DMS53 treated with DMSO at 0.1 percent for 48 hours (cell line): ENCODE data around the gene JUP.

ENCODE experiments used
- DNase-seq: peaks from one replicate; lab custom pipeline; 2025; ENCODE audit not compliant: unreplicated experiment; lab: John Stamatoyannopoulos, UW

Gene JUP

DNA sequence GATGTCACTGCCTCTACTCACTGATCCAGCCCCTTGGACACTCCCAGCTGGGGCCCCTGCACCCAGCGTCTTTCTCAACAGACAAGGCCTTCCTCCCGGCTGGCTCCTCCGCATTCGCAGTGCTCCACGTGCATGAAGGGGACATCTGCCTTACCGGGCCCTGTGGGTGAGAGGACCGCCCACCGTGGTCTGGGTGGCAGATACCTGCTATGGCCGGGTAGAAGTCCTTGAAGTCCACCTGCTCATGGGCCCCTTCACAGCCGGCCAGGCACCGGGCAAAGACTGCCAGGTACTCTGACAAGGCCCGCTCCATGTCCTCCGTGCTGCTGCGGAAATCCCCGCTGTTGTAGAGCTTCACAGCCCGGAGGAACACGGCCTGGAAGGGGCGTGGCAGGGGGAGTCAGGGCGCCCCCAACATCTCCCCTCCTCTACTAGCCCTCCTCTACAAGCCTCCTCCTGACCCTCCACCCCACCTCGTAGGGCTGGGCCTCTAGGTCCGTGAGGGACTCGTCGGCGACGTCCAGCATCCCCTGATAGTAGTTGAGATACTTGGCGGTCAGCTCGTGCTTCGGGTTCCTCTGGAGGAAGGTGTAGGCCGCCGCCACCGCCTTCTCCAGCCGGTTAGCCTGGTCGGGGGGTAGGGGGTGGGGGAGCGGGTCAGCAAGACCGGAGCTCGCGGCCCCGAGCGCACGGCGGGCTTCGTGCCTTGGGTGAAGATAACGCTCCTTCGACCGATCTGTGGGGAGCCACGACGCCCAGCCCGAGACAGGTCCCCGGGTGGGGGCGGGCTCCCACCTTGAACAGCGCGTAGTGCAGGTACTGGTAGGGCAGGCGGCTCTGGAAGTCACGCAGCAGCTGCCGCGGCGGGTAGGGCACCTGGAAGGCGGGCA is 24.4 kb upstream of the JUP start:
- no peak for DNase-seq

DNA sequence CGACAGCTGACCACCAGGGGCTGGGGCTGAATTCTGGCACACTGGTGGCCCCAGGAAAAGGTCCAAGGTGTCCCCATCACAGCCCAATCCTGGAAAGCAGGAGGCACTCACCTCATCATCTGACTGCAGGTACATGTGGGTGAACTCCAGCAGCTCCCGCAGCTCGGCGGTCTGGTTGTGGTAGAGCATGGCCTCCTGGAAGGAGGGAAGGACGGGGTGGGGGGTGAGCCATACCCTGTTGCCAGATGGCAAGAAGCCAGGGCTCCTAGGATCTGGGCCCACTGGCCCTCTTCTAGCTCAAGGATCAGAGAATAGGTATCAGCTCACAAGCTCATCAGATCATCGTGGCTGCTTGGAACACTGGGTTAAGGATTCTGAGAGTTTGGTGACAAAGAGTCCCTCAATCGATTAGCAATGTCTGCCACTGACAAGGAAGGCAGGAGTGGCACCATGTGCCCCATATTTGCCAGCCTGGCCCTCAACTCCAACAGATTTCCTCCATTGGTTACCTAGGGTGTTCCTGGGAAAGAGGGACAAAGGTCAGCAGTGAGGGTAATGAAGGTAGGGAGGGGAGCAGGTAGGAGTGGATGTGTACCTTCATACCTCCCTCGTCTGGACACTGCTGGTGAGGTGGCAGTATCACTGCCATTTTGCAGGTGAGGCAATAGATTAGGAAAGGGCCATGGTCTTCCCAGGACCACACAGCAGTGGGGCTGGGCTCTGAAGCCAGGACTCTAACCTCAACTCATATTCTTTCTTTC is 20.4 kb upstream of the JUP start:
- DNase-seq: no peak

DNA sequence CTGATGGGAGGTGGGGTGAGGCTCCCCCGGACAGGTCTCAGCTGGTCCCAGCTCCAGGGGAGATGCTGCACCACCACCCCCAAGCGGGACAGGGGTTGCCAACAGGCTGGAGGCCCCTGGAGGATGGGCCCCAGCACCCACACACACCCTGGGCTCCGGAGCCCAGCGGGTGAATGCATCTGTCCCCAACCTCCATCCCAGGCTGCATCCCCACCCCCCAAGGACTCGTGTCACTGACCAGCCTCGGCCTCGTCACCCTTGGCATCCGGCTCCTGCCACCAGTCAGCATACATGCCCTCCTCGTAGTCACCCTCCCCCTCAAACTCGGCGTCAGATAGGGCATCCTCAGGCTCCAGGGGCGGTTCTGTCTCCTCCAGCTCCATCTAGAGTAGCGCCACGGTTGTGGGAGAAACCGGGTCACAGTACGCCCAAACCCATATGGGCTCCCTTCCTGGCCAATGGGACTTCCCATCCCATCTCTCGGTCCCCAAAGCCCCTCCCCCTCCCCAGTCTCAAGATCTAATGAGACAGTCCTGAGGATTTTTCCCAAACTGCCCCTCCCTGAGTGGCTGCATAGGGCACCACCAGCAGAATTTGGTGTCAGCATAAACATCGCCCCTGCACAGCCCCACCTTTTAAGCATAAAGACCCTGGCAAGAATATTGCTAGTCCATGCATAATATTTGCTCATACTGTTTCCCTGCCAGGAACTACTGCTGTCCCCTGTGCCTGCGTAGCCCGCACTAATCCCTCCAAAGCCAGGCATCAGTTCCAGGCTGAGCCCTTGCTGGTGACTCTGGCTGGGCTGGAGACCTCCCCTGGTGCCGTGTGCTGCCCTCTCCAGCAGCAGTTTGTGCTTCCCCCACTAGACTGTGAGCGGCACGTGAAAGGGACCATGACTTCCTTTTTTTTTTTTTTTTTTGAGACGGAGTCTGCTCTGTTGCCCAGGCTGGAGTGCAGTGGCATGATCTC is 16.8 kb upstream of the JUP start:
- DNase-seq: no peak

DNA sequence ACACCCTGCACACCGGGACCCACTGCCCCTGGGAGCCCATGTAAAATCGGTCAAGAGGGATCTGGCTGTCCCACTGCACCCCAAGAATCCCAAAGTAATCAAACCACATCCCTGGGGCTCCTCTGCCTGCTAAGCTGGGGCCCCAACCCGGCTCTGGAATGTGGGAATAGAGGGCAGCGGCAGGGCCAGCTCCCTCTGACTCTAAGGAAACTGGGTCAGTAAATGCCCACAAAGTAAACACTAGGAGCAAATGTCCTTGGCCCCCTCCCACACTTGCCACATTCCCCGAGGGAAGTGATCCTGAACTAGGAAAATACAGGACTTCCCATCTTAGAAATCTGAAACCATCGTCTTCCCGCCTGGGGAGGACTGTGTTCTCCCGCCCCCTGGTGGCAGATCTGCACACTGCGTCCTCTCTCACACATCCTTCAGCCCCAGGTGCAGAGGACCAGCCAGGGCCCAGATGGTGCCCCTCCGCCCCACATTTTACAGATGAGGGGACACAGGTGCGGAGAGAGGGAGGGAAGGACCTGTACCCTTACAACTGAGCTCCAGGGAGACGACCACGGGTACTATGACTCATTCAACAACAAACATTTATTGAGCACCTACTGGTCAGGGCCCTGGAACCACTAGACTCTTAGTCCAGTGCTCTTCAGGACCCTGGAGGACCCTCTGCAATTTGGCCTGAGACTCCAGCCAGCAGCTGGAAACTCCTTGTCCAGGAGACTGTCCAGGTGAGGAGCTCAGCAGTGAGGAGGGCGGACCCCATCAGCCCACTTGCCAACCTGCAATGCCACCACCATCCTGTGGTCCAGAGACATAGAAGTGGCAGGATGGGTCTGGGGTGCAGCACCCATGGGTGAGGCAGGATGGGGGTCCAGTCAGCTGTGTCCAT is 15.1 kb upstream of the JUP start:
- DNase-seq: peak; percentile 74

- peak; percentile 72 for DNase-seq
These were observed 14.3 kb upstream of the JUP start for GRCh38 chr17:41800601-41801373.

GRCh38 chr17:41799366-41799765 is 12.9 kb upstream of the JUP start:
- no peak for DNase-seq

GRCh38 chr17:41797377-41797776 is 10.9 kb upstream of the JUP start:
- no peak for DNase-seq

GRCh38 chr17:41796121-41796895 is 9.8 kb upstream of the JUP start:
- DNase-seq: no peak

DNA sequence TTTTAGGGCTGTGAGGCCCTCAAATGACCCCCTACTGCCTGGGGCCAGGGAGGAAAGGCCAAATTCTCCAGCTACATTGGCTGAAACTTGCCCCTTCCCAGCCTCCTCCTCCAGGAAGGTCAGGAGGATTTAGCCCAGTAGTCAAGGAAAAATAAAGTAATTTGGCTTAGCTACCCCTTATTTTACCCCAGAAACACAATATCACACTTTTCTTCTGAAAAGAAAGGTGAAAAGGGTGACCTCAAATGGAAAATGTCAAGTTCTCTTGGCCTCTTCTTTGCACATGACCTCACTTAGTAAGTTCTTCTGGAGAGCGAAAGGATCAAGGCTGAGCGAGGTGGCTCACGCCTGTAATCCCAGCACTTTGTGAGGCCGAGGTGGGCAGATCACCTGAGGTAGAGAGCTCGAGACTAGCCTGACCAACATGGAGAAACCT is 8.0 kb upstream of the JUP start:
- DNase-seq: no peak

DNA sequence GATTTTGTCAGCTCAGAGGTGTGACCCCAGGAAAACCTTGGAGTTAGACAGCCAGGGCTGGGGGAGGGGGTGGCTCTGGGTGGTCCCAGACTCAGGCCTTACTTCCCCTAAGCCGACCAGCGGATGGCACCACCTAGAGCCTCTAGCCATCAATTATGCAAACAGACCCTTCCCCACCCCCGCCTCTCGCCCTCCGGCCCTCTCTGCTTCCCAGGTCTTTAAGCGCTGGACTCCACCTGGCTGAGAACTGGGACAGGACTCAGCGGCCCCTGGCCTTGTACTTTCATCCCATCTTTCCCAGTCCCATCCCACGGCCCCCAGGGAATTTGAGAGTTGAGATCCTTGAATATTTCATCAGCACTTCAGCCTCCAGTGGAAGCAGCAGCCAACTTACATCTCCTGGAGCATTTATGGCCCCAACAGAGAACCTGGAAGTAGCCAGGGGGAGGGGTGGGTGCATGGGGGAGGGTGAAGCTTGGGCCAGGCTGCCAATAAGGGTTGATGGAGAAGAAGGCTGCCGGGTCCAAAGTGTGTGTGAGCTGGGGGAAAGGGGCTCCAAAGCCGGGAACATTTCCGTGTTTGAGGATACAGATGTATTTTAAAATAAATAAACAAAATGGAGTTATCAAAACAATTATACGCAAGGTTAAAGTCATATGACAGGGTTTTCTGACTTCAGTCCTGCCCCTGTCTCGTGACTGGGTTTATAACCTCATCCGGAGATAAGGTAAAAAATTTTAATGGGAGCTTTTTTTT is 7.5 kb upstream of the JUP start:
- no peak for DNase-seq

- peak; percentile 79 for DNase-seq
These were observed 6.6 kb upstream of the JUP start for GRCh38 chr17:41792845-41793783.

DNA sequence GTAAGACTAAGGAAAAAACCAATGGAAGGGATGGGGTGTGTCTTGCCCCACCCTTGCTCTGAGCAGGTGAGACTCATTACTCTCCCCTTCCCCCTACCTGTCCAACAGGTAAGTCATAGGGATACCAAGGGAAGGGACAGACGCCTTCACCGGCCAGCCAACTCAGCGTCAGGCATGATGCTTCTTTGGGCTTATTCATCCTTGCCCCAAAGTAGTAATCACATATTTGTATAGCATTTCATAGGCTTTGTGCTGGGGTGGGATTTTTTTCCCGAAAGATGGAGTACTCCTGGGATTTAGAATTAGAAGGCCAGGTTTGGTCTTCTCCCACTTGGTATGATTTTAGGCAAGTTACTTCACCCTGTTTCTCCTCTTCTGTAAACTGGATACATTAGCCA is 509 bp upstream of the JUP start:
- DNase-seq: no peak

DNA sequence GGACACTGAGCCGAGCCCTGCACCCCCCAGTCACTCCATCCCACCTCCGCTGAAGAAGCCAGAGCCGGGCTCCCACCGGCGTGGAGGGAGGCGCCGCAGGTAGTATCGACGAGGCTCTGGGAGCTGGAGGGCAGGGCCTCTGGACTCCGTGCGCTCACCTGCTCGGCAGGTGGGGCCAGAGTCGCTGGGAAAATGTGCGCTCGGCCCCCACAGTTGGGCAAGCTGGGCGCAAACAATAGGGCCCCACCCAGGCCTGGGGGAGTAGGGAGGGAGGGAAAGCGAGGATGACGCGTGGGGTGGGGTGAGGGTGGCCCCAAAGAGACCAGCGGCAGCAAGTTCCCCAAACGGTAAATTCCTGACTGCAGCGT is 668 bp downstream of the JUP start:
- DNase-seq: no peak

DNA sequence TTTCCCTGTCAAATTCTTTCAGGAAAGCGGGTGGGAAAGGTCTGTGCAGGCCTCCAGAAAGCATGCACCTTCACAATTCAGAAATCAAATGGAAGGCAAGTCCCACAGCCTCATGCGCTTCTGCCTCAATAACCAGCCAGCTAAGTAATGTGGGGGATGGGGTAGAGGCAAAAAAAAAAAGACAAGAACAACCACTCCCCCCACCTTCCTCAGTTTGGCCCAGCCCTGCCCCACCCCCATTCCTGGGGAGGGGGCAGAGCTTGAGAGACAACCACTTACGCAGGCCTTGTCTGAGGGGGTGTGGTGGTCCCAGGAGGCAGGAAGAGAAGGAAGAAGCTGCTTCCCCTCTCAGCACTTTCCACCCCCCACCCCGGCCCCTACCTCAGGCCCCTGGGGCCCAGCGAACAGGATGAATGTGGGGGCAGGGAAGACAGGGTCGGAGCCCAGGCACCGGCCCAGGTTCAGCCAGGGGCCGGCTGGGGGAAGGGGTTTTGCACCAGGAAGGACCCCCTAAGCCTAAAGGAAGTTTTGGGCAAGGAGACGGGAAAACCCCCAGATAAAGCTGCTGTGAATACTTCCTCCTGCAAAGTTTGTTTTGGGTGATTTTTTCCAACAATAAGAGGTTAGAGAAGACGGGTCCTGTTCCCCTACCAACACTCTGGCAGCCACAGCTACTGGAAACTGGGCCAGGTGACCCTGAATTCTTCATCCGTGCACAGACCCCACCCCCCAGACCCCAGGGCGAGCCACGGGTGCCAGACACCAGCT is 1.2 kb downstream of the JUP start:
- no peak for DNase-seq

DNA sequence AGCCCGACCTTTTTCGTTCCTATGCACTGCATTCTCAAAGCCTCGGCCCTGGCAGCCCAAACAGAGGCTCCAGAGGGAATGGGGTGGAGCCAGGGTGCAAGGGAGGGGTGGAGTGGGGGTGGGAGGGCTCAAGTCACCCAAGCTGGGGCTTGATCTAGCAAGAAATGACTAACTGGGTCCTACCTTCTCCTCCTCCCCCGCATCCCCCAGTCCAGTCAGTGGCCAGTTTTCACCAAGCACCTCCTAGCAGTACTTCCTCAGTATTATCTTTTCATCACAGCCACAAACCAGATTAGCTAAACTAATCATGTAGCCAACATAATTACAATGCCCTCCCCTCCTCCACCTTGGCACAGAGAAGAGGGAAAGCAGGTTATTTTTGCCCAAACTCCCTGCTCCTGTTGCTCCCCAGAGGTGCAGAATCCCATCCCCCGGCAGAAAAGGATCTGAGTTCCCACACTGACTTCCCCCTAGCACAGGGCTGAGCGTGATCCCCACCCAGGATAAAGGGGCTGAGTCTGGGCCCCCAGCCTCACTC is 2.2 kb downstream of the JUP start:
- no peak for DNase-seq

DNA sequence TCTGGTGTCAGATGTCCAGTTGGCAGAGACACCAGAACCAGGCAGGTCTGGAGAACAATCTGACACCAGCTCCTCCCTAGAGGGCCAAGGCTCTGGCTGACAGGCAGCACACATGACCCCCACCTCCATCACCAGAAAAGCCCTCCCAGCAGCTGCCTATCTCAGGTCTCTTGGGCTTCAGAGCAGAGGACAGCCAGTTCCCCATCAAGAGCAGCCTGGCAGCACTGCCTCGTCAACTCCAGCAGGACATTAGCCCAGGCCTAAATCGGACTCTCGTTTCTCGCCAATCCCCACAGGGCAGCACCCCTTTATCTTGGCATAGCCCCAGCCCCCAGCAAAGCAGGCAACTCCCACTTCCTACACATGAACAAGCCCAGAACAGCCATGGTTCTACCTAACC is 4.4 kb downstream of the JUP start:
- no peak for DNase-seq
